ENCODE measurements around the gene SRGAP3.

GRCh38 chr3:9028134-9028533 lies 221.3 kb downstream of the SRGAP3 start:
- TF ChIP-seq CTCF (IDR thresholded peaks at IDR 0.05): no peak
- TF ChIP-seq EZH2 (IDR thresholded peaks at IDR 0.05; ENCODE audit: borderline replicate concordance, insufficient read depth, low read depth, low read length, poor library complexity, severe bottlenecking): no peak

Measured in B cell (primary cell).